Activated CD8-positive, alpha-beta T cell treated with anti-CD3 and anti-CD28 coated beads for 36 hours (primary cell): ENCODE data around the gene POLG. TPM values are rescaled to one million over a fixed set of nuclear protein-coding genes. Genes with fewer than 3 reads are reported as not detected.

Experiments
- ATAC-seq: fragments of 200-7000 bp; cut with Tn5 transposase; one replicate; pipeline ENCODE4 v1.10.0; 2021; ENCODE audit warnings: mild to moderate bottlenecking, moderate library complexity
- CTCF ChIA-PET: fragments of 350-600 bp; sonication (Branson Sonifier 250); formaldehyde crosslinking; loops from one replicate; lab custom pipeline; 2021; ENCODE audit warnings: antibody characterized with exemption; lab: Charles Lee
- POLR2A ChIA-PET: fragments of 350-600 bp; sonication (Branson Sonifier 250); formaldehyde crosslinking; loops from one replicate; lab custom pipeline; 2021; ENCODE audit warnings: antibody characterized with exemption; lab: Charles Lee
- DNase-seq: peaks from one replicate; pipeline ENCODE4 v3.0.0-alpha.2; 2020
- H3K27ac Mint-ChIP-seq: one replicate; pipeline ENCODE4 v1.8.0; 2021; ENCODE audit warnings: mild to moderate bottlenecking, mixed read lengths
- H3K27me3 Mint-ChIP-seq: one replicate; pipeline ENCODE4 v1.8.0; 2021; ENCODE audit warnings: mixed read lengths
- H3K36me3 Mint-ChIP-seq: one replicate; pipeline ENCODE4 v1.8.0; 2021; ENCODE audit warnings: low read depth, mixed read lengths
- H3K4me1 Mint-ChIP-seq: one replicate; pipeline ENCODE4 v1.8.0; 2021; ENCODE audit warnings: low read depth, mixed read lengths
- H3K4me3 Mint-ChIP-seq: one replicate; pipeline ENCODE4 v1.8.0; 2021; ENCODE audit warnings: mild to moderate bottlenecking, moderate library complexity, mixed read lengths
- H3K9me3 Mint-ChIP-seq: one replicate; pipeline ENCODE4 v1.8.0; 2021; ENCODE audit warnings: mixed read lengths
- CTCF ChIP-seq: fragments of 200-600 bp; IDR thresholded peaks from one replicate; pipeline ENCODE4 v1.8.0; 2022; ENCODE audit warnings: antibody characterized with exemption, mild to moderate bottlenecking
- intact Hi-C: fragments of 100-400 bp; cut with micrococcal nuclease; formaldehyde crosslinking; loops from one replicate; pipeline ENCODE4 v1.10.0; 2022
- total RNA-seq, 2 experiments: library from RNA; stranded (reverse); gene quantifications; one replicate each; pipeline ENCODE4 v1.2.3, GENCODE V29; 2021

The POLG gene
- total RNA-seq, 2 experiments from 2014 or later = 101 to 106 TPM

GRCh38 chr15:89360294-89360971 is 25.8 kb upstream of the POLG start:
- intact Hi-C loops = no loop called here
- CTCF ChIA-PET = interaction anchor here (0.7 to 9.5 kb wide), 18 partner anchors 8 to 615 kb away, joined by 3 to 185 read pairs (median 42); partner anchors contain the start of gene POLG
- Mint-ChIP-seq H3K27ac (no peak overlapping the region), H3K4me1 (peaks cover 3% of the 10 kb centered on the region), H3K27me3 (peaks cover 82% of the 10 kb centered on the region), H3K36me3 (no peaks in the 10 kb centered on the region), H3K4me3 (no peak overlapping the region), H3K9me3 (no peaks in the 10 kb centered on the region)
- ATAC-seq (no peak), DNase-seq (no peak)
- POLR2A ChIA-PET = interaction anchor here (0.6 to 2.3 kb wide), 3 partner anchors 18 to 165 kb away, joined by 3 to 8 read pairs (median 4); no protein-coding TSS in a partner anchor
- TF ChIP-seq CTCF = no peak

GRCh38 chr15:89359471-89360293 is 25.1 kb upstream of the POLG start:
- Mint-ChIP-seq H3K27me3 (peaks cover 79% of the 10 kb centered on the region), H3K4me3 (no peak overlapping the region), H3K27ac (no peak overlapping the region), H3K4me1 (peaks cover 3% of the 10 kb centered on the region), H3K36me3 (no peaks in the 10 kb centered on the region), H3K9me3 (no peaks in the 10 kb centered on the region)
- ChIA-PET CTCF (interaction anchor here (0.6 to 9.5 kb wide), 40 partner anchors 8 to 616 kb away, joined by 3 to 185 read pairs (median 10); partner anchors contain the start of genes FANCI and POLG), POLR2A (interaction anchor here (1.0 to 2.3 kb wide), 3 partner anchors 18 to 39 kb away, joined by 3 to 8 read pairs (median 3); no protein-coding TSS in a partner anchor)
- intact Hi-C loops = loop anchor here (2.0 to 5.0 kb wide), 2 partner anchors 71 to 113 kb away; no protein-coding TSS in a partner anchor
- ATAC-seq (no peak), DNase-seq (no peak)
- TF ChIP-seq CTCF = no peak

- H3K27ac Mint-ChIP-seq = no peak overlapping the region
- ChIA-PET CTCF (interaction anchor here (0.6 to 9.5 kb wide), 50 partner anchors 9 to 302 kb away, joined by 3 to 185 read pairs (median 6); partner anchors contain the start of genes FANCI and POLG), POLR2A (interaction anchor here (0.6 to 2.3 kb wide), 6 partner anchors 19 to 117 kb away, joined by 3 to 8 read pairs (median 3); no protein-coding TSS in a partner anchor)
- H3K36me3 Mint-ChIP-seq = no peaks in the 10 kb centered on the region
- peaks cover 75% of the 10 kb centered on the region for H3K27me3 Mint-ChIP-seq
- no peaks in the 10 kb centered on the region for H3K9me3 Mint-ChIP-seq
- ATAC-seq = peak; percentile 93
- H3K4me3 Mint-ChIP-seq = peak overlapping the region; percentile 75
- H3K4me1 Mint-ChIP-seq = peaks cover 3% of the 10 kb centered on the region
- peak; percentile 85 for DNase-seq
- intact Hi-C loops = loop anchor here (2.0 to 5.0 kb wide), 2 partner anchors 72 to 113 kb away; no protein-coding TSS in a partner anchor
- TF ChIP-seq CTCF = peak; percentile 97
These were observed 24.3 kb upstream of the POLG start for GRCh38 chr15:89358755-89359439.

GRCh38 chr15:89358435-89358754 is 23.8 kb upstream of the POLG start:
- DNase-seq (no peak), ATAC-seq (no peak)
- no peaks in the 10 kb centered on the region for H3K36me3 Mint-ChIP-seq
- intact Hi-C loops = loop anchor here (2.0 to 5.0 kb wide), 2 partner anchors 72 to 114 kb away; no protein-coding TSS in a partner anchor
- H3K4me3 Mint-ChIP-seq = peak overlapping the region; percentile 75
- ChIA-PET POLR2A (interaction anchor here (0.6 to 2.3 kb wide), 5 partner anchors 20 to 116 kb away, joined by 3 to 8 read pairs (median 3); no protein-coding TSS in a partner anchor), CTCF (interaction anchor here (0.7 to 9.5 kb wide), 46 partner anchors 10 to 259 kb away, joined by 3 to 185 read pairs (median 7); partner anchors contain the start of genes FANCI and POLG)
- TF ChIP-seq CTCF = no peak
- no peak overlapping the region for H3K27ac Mint-ChIP-seq
- H3K4me1 Mint-ChIP-seq = peaks cover 3% of the 10 kb centered on the region
- peaks cover 73% of the 10 kb centered on the region for H3K27me3 Mint-ChIP-seq
- no peaks in the 10 kb centered on the region for H3K9me3 Mint-ChIP-seq
